SK-N-SH treated with all-trans-retinoic acid at 6 μM for 48 hours (cell line): ENCODE data around the gene MTX2.

Experiments used
- CSDC2 ChIP-seq: fragments of 250-450 bp; sonication (Bioruptor Pico); IDR thresholded peaks from 2 replicates; pipeline ENCODE4 v1.5.0; 2020; ENCODE audit warnings: mild to moderate bottlenecking, moderate library complexity
- ESRRG ChIP-seq: fragments of 250-450 bp; sonication (Bioruptor Pico); IDR thresholded peaks from 2 replicates; pipeline ENCODE4 v1.6.1; 2021; ENCODE audit warnings: mild to moderate bottlenecking
- GLIS3 ChIP-seq: fragments of 250-450 bp; sonication (Bioruptor Pico); IDR thresholded peaks from 2 replicates; pipeline ENCODE4 v1.5.0; 2020; ENCODE audit warnings: mild to moderate bottlenecking, moderate library complexity
- ISL1 ChIP-seq: fragments of 250-450 bp; sonication (Bioruptor Pico); IDR thresholded peaks from 2 replicates; pipeline ENCODE4 v2.1.2; 2022; ENCODE audit warnings: mild to moderate bottlenecking, moderate library complexity
- RARB ChIP-seq: fragments of 250-450 bp; sonication (Bioruptor Pico); IDR thresholded peaks from 2 replicates; pipeline ENCODE4 v1.8.0; 2021; ENCODE audit warnings: mild to moderate bottlenecking, moderate library complexity
- TCF4 ChIP-seq: fragments of 250-450 bp; sonication (Bioruptor Pico); IDR thresholded peaks from 2 replicates; pipeline ENCODE4 v1.8.0; 2021; ENCODE audit warnings: mild to moderate bottlenecking, moderate library complexity, borderline replicate concordance
- ZC3H10 ChIP-seq: fragments of 250-450 bp; sonication (Bioruptor Pico); IDR thresholded peaks from 2 replicates; pipeline ENCODE4 v1.5.1; 2021; ENCODE audit warnings: mild to moderate bottlenecking, moderate library complexity
- ZFP30 ChIP-seq: fragments of 450-650 bp; formaldehyde crosslinking; IDR thresholded peaks from 2 replicates; pipeline ENCODE4 v1.5.0; 2022; ENCODE audit warnings: mild to moderate bottlenecking, moderate library complexity
- ZNF565 ChIP-seq: fragments of 450-650 bp; formaldehyde crosslinking; conservative IDR thresholded peaks from 2 replicates; pipeline ENCODE4 v1.5.0; 2020; ENCODE audit warnings: low read depth, mild to moderate bottlenecking, moderate library complexity
- ZNF70 ChIP-seq: fragments of 450-650 bp; formaldehyde crosslinking; IDR thresholded peaks from 2 replicates; pipeline ENCODE4 v1.5.0; 2020; ENCODE audit warnings: mild to moderate bottlenecking, moderate library complexity
- TF ChIP-seq, protein P1 (sequence below): fragments of 250-450 bp; sonication (Bioruptor Pico); IDR thresholded peaks from 2 replicates; pipeline ENCODE4 v1.8.0; 2020; ENCODE audit warnings: mild to moderate bottlenecking, moderate library complexity, borderline replicate concordance
- TF ChIP-seq, protein P2 (sequence below): fragments of 250-450 bp; sonication (Bioruptor Pico); IDR thresholded peaks from 2 replicates; pipeline ENCODE4 v1.8.0; 2021; ENCODE audit warnings: low read depth, mild to moderate bottlenecking, moderate library complexity, borderline replicate concordance

GRCh38 chr2:176251928-176252327, 17.3 kb upstream of the MTX2 start:
- TF ChIP-seq ZFP30 (CRISPR knock-in tag): no peak
- TF ChIP-seq, protein P1, sequence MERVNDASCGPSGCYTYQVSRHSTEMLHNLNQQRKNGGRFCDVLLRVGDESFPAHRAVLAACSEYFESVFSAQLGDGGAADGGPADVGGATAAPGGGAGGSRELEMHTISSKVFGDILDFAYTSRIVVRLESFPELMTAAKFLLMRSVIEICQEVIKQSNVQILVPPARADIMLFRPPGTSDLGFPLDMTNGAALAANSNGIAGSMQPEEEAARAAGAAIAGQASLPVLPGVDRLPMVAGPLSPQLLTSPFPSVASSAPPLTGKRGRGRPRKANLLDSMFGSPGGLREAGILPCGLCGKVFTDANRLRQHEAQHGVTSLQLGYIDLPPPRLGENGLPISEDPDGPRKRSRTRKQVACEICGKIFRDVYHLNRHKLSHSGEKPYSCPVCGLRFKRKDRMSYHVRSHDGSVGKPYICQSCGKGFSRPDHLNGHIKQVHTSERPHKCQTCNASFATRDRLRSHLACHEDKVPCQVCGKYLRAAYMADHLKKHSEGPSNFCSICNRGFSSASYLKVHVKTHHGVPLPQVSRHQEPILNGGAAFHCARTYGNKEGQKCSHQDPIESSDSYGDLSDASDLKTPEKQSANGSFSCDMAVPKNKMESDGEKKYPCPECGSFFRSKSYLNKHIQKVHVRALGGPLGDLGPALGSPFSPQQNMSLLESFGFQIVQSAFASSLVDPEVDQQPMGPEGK (CRISPR knock-in tag): no peak
- TF ChIP-seq CSDC2 (CRISPR knock-in tag): no peak
- TF ChIP-seq, protein P2, sequence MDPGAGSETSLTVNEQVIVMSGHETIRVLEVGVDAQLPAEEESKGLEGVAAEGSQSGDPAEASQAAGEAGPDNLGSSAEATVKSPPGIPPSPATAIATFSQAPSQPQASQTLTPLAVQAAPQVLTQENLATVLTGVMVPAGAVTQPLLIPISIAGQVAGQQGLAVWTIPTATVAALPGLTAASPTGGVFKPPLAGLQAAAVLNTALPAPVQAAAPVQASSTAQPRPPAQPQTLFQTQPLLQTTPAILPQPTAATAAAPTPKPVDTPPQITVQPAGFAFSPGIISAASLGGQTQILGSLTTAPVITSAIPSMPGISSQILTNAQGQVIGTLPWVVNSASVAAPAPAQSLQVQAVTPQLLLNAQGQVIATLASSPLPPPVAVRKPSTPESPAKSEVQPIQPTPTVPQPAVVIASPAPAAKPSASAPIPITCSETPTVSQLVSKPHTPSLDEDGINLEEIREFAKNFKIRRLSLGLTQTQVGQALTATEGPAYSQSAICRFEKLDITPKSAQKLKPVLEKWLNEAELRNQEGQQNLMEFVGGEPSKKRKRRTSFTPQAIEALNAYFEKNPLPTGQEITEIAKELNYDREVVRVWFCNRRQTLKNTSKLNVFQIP: no peak
- TF ChIP-seq RARB (CRISPR knock-in tag): no peak
- no peak for TF ChIP-seq ZNF565 (CRISPR knock-in tag)
- no peak for TF ChIP-seq ZNF70 (CRISPR knock-in tag)
- no peak for TF ChIP-seq ESRRG (CRISPR knock-in tag)
- no peak for TF ChIP-seq ZC3H10
- no peak for TF ChIP-seq ISL1 (CRISPR knock-in tag)
- TF ChIP-seq GLIS3 (CRISPR knock-in tag): no peak
- no peak for TF ChIP-seq TCF4 (CRISPR knock-in tag)
